ENCODE data around the gene SCG3.

Gene SCG3

GRCh38 chr15:51751697-51752683, 70.7 kb downstream of the SCG3 start:
- Histone ChIP-seq H3K9ac (ENCODE audit: insufficient read length, low read depth) (peak overlapping the region; percentile 64), H3K27me3 (ENCODE audit: insufficient read depth, insufficient read length) (peaks cover 53% of the 10 kb centered on the region), H3K4me1 (ENCODE audit: insufficient read depth, insufficient read length) (no peaks in the 10 kb centered on the region), H3K4me3 (ENCODE audit: insufficient read length, low read depth) (peak overlapping the region; percentile 59), H3K36me3 (ENCODE audit: insufficient read depth, insufficient read length, low read length) (no peaks in the 10 kb centered on the region), H3K9me3 (ENCODE audit: insufficient read depth, low read length) (no peaks in the 10 kb centered on the region)
- TF ChIP-seq YY1 (IDR thresholded peaks at IDR 0.05; ENCODE audit: insufficient read depth, insufficient read length) (no peak), SUZ12 (IDR thresholded peaks at IDR 0.05; ENCODE audit: extremely low read depth, insufficient read depth, insufficient read length) (no peak), ZNF274 (IDR thresholded peaks at IDR 0.05; ENCODE audit: low read depth, low read length) (no peak)
- DNase-seq (ENCODE audit: low read depth, low spot score), result no peak

DNA sequence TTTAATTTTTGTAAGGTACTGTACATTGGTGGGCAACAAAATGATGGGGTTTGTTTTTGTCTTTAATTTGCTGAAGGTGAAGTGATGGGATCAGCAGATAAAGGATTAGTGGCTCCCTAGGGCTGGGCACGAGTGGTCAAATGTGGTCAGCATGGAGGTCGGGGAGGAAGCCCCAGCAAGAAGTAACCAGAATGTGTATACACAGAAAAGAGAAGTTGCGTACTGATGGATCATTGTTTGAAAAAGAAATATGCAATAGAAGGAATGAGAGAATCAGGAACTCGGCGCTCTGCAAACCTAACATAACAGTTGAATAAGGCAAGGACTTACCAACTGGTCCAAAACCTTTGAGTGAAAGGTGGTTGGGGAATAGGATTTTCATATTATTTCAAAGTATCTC, 71.6 kb downstream of the SCG3 start:
- Histone ChIP-seq H3K9ac (ENCODE audit: insufficient read length, low read depth) (no peak overlapping the region), H3K4me1 (ENCODE audit: insufficient read depth, insufficient read length) (no peaks in the 10 kb centered on the region), H3K36me3 (ENCODE audit: insufficient read depth, insufficient read length, low read length) (no peaks in the 10 kb centered on the region), H3K4me3 (ENCODE audit: insufficient read length, low read depth) (no peak overlapping the region), H3K27me3 (ENCODE audit: insufficient read depth, insufficient read length) (peaks cover 53% of the 10 kb centered on the region), H3K9me3 (ENCODE audit: insufficient read depth, low read length) (no peaks in the 10 kb centered on the region)
- no peak for DNase-seq (ENCODE audit: low read depth, low spot score)
- no peak for TF ChIP-seq SUZ12 (IDR thresholded peaks at IDR 0.05; ENCODE audit: extremely low read depth, insufficient read depth, insufficient read length)

DNA sequence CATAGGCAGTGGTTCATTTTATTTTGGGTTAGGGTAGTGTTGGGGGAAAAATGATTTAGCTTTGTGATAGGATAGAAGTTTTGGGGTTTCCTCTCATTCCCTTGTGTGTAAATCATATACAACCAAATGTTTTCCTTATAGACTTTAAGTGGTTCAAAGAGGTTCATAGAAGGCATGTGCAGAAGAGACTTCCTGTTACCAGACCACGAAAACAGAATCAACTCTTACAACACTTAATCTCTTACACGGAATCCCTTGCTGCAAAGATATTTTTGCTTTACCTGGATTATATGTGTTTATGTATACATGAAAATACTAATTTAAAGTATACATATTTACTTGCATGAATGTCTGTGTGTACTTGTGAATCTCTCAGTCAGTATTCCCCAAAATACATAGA, 73.0 kb downstream of the SCG3 start:
- Histone ChIP-seq H3K4me1 (ENCODE audit: insufficient read depth, insufficient read length) (no peaks in the 10 kb centered on the region), H3K36me3 (ENCODE audit: insufficient read depth, insufficient read length, low read length) (no peaks in the 10 kb centered on the region), H3K9me3 (ENCODE audit: insufficient read depth, low read length) (no peaks in the 10 kb centered on the region), H3K9ac (ENCODE audit: insufficient read length, low read depth) (no peak overlapping the region), H3K4me3 (ENCODE audit: insufficient read length, low read depth) (no peak overlapping the region), H3K27me3 (ENCODE audit: insufficient read depth, insufficient read length) (peaks cover 42% of the 10 kb centered on the region)
- DNase-seq (ENCODE audit: low read depth, low spot score), result no peak
- TF ChIP-seq SUZ12 (IDR thresholded peaks at IDR 0.05; ENCODE audit: extremely low read depth, insufficient read depth, insufficient read length) (no peak), YY1 (IDR thresholded peaks at IDR 0.05; ENCODE audit: insufficient read depth, insufficient read length) (no peak), ZNF274 (IDR thresholded peaks at IDR 0.05; ENCODE audit: low read depth, low read length) (no peak)

GRCh38 chr15:51755790-51756189, 74.5 kb downstream of the SCG3 start:
- H3K9me3 ChIP-seq (ENCODE audit: insufficient read depth, low read length), result no peaks in the 10 kb centered on the region
- H3K9ac ChIP-seq (ENCODE audit: insufficient read length, low read depth), result no peak overlapping the region
- H3K27me3 ChIP-seq (ENCODE audit: insufficient read depth, insufficient read length), result peaks cover 27% of the 10 kb centered on the region
- no peaks in the 10 kb centered on the region for H3K4me1 ChIP-seq (ENCODE audit: insufficient read depth, insufficient read length)
- TF ChIP-seq YY1 (IDR thresholded peaks at IDR 0.05; ENCODE audit: insufficient read depth, insufficient read length) (no peak), SUZ12 (IDR thresholded peaks at IDR 0.05; ENCODE audit: extremely low read depth, insufficient read depth, insufficient read length) (no peak), ZNF274 (IDR thresholded peaks at IDR 0.05; ENCODE audit: low read depth, low read length) (no peak)
- no peaks in the 10 kb centered on the region for H3K36me3 ChIP-seq (ENCODE audit: insufficient read depth, insufficient read length, low read length)
- H3K4me3 ChIP-seq (ENCODE audit: insufficient read length, low read depth), result no peak overlapping the region
- DNase-seq (ENCODE audit: low read depth, low spot score), result no peak

DNA sequence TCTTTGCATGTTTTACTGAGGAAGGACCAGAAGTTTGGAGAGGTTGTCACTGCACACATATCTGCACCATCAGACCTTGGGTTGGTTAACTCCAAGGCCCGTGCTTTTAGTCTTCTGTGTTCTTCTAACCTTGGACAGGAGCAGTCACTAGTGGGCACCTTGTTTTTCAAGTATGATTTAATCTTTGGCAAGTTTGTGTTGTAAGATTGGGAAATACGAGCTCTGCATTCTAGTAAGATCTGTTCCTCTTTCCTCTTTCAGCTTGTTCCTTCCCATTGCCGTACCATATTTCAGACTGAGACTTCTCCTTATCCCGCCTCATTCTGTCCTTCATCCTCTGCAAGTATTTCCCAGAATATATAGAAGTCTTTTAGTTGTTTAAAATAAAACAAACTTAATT, 75.2 kb downstream of the SCG3 start:
- Histone ChIP-seq H3K4me3 (ENCODE audit: insufficient read length, low read depth) (no peak overlapping the region), H3K4me1 (ENCODE audit: insufficient read depth, insufficient read length) (no peaks in the 10 kb centered on the region), H3K36me3 (ENCODE audit: insufficient read depth, insufficient read length, low read length) (no peaks in the 10 kb centered on the region), H3K9ac (ENCODE audit: insufficient read length, low read depth) (no peak overlapping the region), H3K9me3 (ENCODE audit: insufficient read depth, low read length) (no peaks in the 10 kb centered on the region), H3K27me3 (ENCODE audit: insufficient read depth, insufficient read length) (peaks cover 21% of the 10 kb centered on the region)
- TF ChIP-seq SUZ12 (IDR thresholded peaks at IDR 0.05; ENCODE audit: extremely low read depth, insufficient read depth, insufficient read length), result no peak
- TF ChIP-seq YY1 (IDR thresholded peaks at IDR 0.05; ENCODE audit: insufficient read depth, insufficient read length), result no peak
- TF ChIP-seq ZNF274 (IDR thresholded peaks at IDR 0.05; ENCODE audit: low read depth, low read length), result no peak
- DNase-seq (ENCODE audit: low read depth, low spot score), result no peak

DNA sequence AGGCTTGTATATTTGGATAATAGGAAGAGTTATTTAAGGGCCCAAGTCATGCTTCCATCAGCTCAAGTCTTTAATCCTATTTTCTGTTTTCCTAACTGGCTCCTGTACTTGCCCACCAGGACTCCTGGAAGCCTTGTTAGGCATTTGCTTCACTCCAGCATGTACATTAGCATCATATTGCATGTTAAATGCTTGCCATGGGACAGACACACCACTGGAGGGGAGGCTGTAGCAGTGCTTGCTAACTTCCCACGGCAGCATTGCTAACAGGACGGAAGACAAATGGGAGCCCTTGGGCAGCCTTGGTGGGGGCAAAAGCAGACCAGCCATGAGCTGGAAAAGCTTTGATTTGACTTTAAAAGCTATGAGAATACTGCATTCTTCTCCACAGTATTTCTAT, 76.1 kb downstream of the SCG3 start:
- H3K9ac ChIP-seq (ENCODE audit: insufficient read length, low read depth), result no peak overlapping the region
- no peaks in the 10 kb centered on the region for H3K36me3 ChIP-seq (ENCODE audit: insufficient read depth, insufficient read length, low read length)
- no peaks in the 10 kb centered on the region for H3K4me1 ChIP-seq (ENCODE audit: insufficient read depth, insufficient read length)
- no peak for DNase-seq (ENCODE audit: low read depth, low spot score)
- peaks cover 17% of the 10 kb centered on the region for H3K27me3 ChIP-seq (ENCODE audit: insufficient read depth, insufficient read length)
- no peaks in the 10 kb centered on the region for H3K9me3 ChIP-seq (ENCODE audit: insufficient read depth, low read length)
- H3K4me3 ChIP-seq (ENCODE audit: insufficient read length, low read depth), result no peak overlapping the region
- TF ChIP-seq SUZ12 (IDR thresholded peaks at IDR 0.05; ENCODE audit: extremely low read depth, insufficient read depth, insufficient read length) (no peak), YY1 (IDR thresholded peaks at IDR 0.05; ENCODE audit: insufficient read depth, insufficient read length) (no peak), ZNF274 (IDR thresholded peaks at IDR 0.05; ENCODE audit: low read depth, low read length) (no peak)

GRCh38 chr15:51758645-51759044, 77.3 kb downstream of the SCG3 start:
- Histone ChIP-seq H3K9ac (ENCODE audit: insufficient read length, low read depth) (no peak overlapping the region), H3K27me3 (ENCODE audit: insufficient read depth, insufficient read length) (peaks cover 5% of the 10 kb centered on the region), H3K4me1 (ENCODE audit: insufficient read depth, insufficient read length) (no peaks in the 10 kb centered on the region), H3K9me3 (ENCODE audit: insufficient read depth, low read length) (no peaks in the 10 kb centered on the region), H3K4me3 (ENCODE audit: insufficient read length, low read depth) (no peak overlapping the region), H3K36me3 (ENCODE audit: insufficient read depth, insufficient read length, low read length) (no peaks in the 10 kb centered on the region)
- no peak for DNase-seq (ENCODE audit: low read depth, low spot score)
- TF ChIP-seq SUZ12 (IDR thresholded peaks at IDR 0.05; ENCODE audit: extremely low read depth, insufficient read depth, insufficient read length) (no peak), YY1 (IDR thresholded peaks at IDR 0.05; ENCODE audit: insufficient read depth, insufficient read length) (no peak), ZNF274 (IDR thresholded peaks at IDR 0.05; ENCODE audit: low read depth, low read length) (no peak)
